ENCODE data around the gene PRR29.

PRR29 gene

GRCh38 chr17:64037180-64037579 lies 39.0 kb downstream of the PRR29 start:
- no peak overlapping the region for H3K27ac ChIP-seq
- intact Hi-C loops (cut with DNase I; ENCODE audit: low total_unique reads) = no loop called here
- no peak for DNase-seq

GRCh38 chr17:64037802-64038201 lies 39.7 kb downstream of the PRR29 start:
- TF ChIP-seq CTCF (IDR thresholded peaks at IDR 0.05) = no peak
- intact Hi-C loops (cut with DNase I; ENCODE audit: low total_unique reads) = no loop called here

More at GRCh38 chr17:64037180-64037579, 39.0 kb downstream of the PRR29 start:
- no peaks in the 10 kb centered on the region for H3K9me3 ChIP-seq
- no peak overlapping the region for H3K4me3 ChIP-seq
- no peaks in the 10 kb centered on the region for H3K4me1 ChIP-seq
- H3K27me3 ChIP-seq = no peaks in the 10 kb centered on the region
- TF ChIP-seq CTCF (IDR thresholded peaks at IDR 0.05) = no peak
- peaks cover 0 to 32% (median 0%) of the 10 kb centered on the region in 3 donors for H3K36me3 ChIP-seq

GRCh38 chr17:64038331-64039105 lies 40.4 kb downstream of the PRR29 start:
- no peak overlapping the region for H3K27ac ChIP-seq
- intact Hi-C loops (cut with DNase I; ENCODE audit: low total_unique reads) = no loop called here
- H3K27me3 ChIP-seq = no peaks in the 10 kb centered on the region
- no peaks in the 10 kb centered on the region for H3K9me3 ChIP-seq
- H3K36me3 ChIP-seq = peaks cover under 1 to 40% (median 6%) of the 10 kb centered on the region in 3 donors
- no peak overlapping the region for H3K4me3 ChIP-seq
- no peak for DNase-seq
- H3K4me1 ChIP-seq = peaks cover 0 to 2% (median 0%) of the 10 kb centered on the region in 4 donors
- TF ChIP-seq CTCF (IDR thresholded peaks at IDR 0.05) = no peak

More at GRCh38 chr17:64037802-64038201, 39.7 kb downstream of the PRR29 start:
- Histone ChIP-seq H3K4me3 (no peak overlapping the region), H3K27me3 (no peaks in the 10 kb centered on the region), H3K9me3 (no peaks in the 10 kb centered on the region), H3K36me3 (peaks cover 0 to 32% (median 0%) of the 10 kb centered on the region in 3 donors), H3K27ac (no peak overlapping the region), H3K4me1 (no peaks in the 10 kb centered on the region)
- no peak for DNase-seq

- no peak for TF ChIP-seq CTCF (IDR thresholded peaks at IDR 0.05)
- Histone ChIP-seq H3K27ac (no peak overlapping the region), H3K4me1 (peaks cover 0 to 2% (median 0%) of the 10 kb centered on the region in 4 donors), H3K9me3 (no peaks in the 10 kb centered on the region), H3K27me3 (no peaks in the 10 kb centered on the region), H3K4me3 (no peak overlapping the region), H3K36me3 (peaks cover 6 to 45% (median 11%) of the 10 kb centered on the region in 3 donors)
- DNase-seq = no peak
- intact Hi-C loops (cut with DNase I; ENCODE audit: low total_unique reads) = no loop called here
Observed at GRCh38 chr17:64039106-64039400, 40.9 kb downstream of the PRR29 start.

GRCh38 chr17:64040206-64040605 lies 42.1 kb downstream of the PRR29 start:
- intact Hi-C loops (cut with DNase I; ENCODE audit: low total_unique reads) = no loop called here
- DNase-seq = no peak
- no peak for TF ChIP-seq CTCF (IDR thresholded peaks at IDR 0.05)
- Histone ChIP-seq H3K27me3 (no peaks in the 10 kb centered on the region), H3K4me3 (no peak overlapping the region), H3K36me3 (peaks cover 17 to 57% (median 23%) of the 10 kb centered on the region in 3 donors), H3K9me3 (no peaks in the 10 kb centered on the region), H3K4me1 (peaks cover 0 to 2% (median 0%) of the 10 kb centered on the region in 4 donors), H3K27ac (no peak overlapping the region)
